ENCODE results near the gene SEMA3A. TPM values are rescaled to one million over a fixed set of nuclear protein-coding genes. Genes with fewer than 3 reads are reported as not detected.

Gene SEMA3A
- total RNA-seq, 1 experiment from 2014 or later, result 14.2 TPM

GRCh38 chr7:84049071-84049836, 145.3 kb downstream of the SEMA3A start:
- Histone ChIP-seq H3K9me3 (ENCODE audit: control insufficient read depth in 1 of 2, insufficient read depth in 1 of 2, low read depth in 1 of 2, low read length in 2 of 2) (no peaks in the 10 kb centered on the region), H2AFZ (ENCODE audit: low read depth, low read length, poor library complexity, severe bottlenecking) (no peak overlapping the region), H3K9me2 (ENCODE audit: insufficient read depth) (no peaks in the 10 kb centered on the region), H3K27me3 (ENCODE audit: insufficient read depth, low read length) (no peaks in the 10 kb centered on the region), H3K4me3 (replicated peaks in 1 of 2; ENCODE audit: low read depth in 1 of 2, low read length in 2 of 2) (no peak overlapping the region), H3K4me1 (ENCODE audit: control insufficient read depth in 1 of 2, insufficient read depth in 2 of 2, low read length in 2 of 2) (peaks cover under 1 to 6% of the 10 kb centered on the region in 2 experiments; a peak in 2 of 4 replicates), H4K20me1 (ENCODE audit: insufficient read depth) (no peaks in the 10 kb centered on the region), H3K36me3 (ENCODE audit: control insufficient read depth in 1 of 2, insufficient read depth in 2 of 2, low read length in 2 of 2) (no peaks in the 10 kb centered on the region), H3K79me2 (ENCODE audit: insufficient read depth, low read length) (no peaks in the 10 kb centered on the region), H3K4me2 (ENCODE audit: low read length) (no peak overlapping the region), H3K9ac (ENCODE audit: low read length) (no peak overlapping the region), H3K27ac (ENCODE audit: low read depth, low read length) (no peak overlapping the region)
- RAD21 ChIA-PET (ENCODE audit: low non-redundant PET in 1 of 2, low total read pairs in 2 of 2, uncharacterized antibody in 2 of 2, unreplicated experiment in 2 of 2), result no interaction called here
- intact Hi-C loops (cut with micrococcal nuclease), result no loop called here
- DNase-seq (ENCODE audit: low read depth, low spot score) (no peak), ATAC-seq (no peak)
- CTCF ChIA-PET, result no interaction called here
- POLR2A ChIA-PET, result no interaction called here
- no peak for TF ChIP-seq EZH2phosphoT487 (IDR thresholded peaks at IDR 0.05; ENCODE audit: borderline replicate concordance)
- no peak for TF ChIP-seq ZFX (IDR thresholded peaks at IDR 0.05)
- no peak for TF ChIP-seq ATF3 (IDR thresholded peaks at IDR 0.05)
- TF ChIP-seq JUND (IDR thresholded peaks at IDR 0.05), result no peak
- TF ChIP-seq SRF (IDR thresholded peaks at IDR 0.05; ENCODE audit: low read depth), result no peak
- no peak for TF ChIP-seq TCF7L2 (IDR thresholded peaks at IDR 0.05; ENCODE audit: borderline replicate concordance, extremely low read depth, insufficient read depth, insufficient read length)
- TF ChIP-seq CBX3 (IDR thresholded peaks at IDR 0.05; ENCODE audit: low read depth), result no peak
- no peak for TF ChIP-seq CEBPB (IDR thresholded peaks at IDR 0.05; ENCODE audit: low read depth)
- no peak for TF ChIP-seq MAX (IDR thresholded peaks at IDR 0.05)
- no TSS peak for BruUV-seq (replicated peaks)

GRCh38 chr7:84047085-84047484, 147.5 kb downstream of the SEMA3A start:
- Histone ChIP-seq H3K9me2 (ENCODE audit: insufficient read depth) (no peaks in the 10 kb centered on the region), H3K27ac (ENCODE audit: low read depth, low read length) (no peak overlapping the region), H3K79me2 (ENCODE audit: insufficient read depth, low read length) (no peaks in the 10 kb centered on the region), H3K4me1 (ENCODE audit: control insufficient read depth in 1 of 2, insufficient read depth in 2 of 2, low read length in 2 of 2) (peaks cover 14 to 21% of the 10 kb centered on the region in 2 experiments), H3K4me3 (replicated peaks in 1 of 2; ENCODE audit: low read depth in 1 of 2, low read length in 2 of 2) (no peak overlapping the region), H4K20me1 (ENCODE audit: insufficient read depth) (no peaks in the 10 kb centered on the region), H2AFZ (ENCODE audit: low read depth, low read length, poor library complexity, severe bottlenecking) (no peak overlapping the region), H3K4me2 (ENCODE audit: low read length) (no peak overlapping the region), H3K9ac (ENCODE audit: low read length) (no peak overlapping the region), H3K36me3 (ENCODE audit: control insufficient read depth in 1 of 2, insufficient read depth in 2 of 2, low read length in 2 of 2) (no peaks in the 10 kb centered on the region), H3K9me3 (ENCODE audit: control insufficient read depth in 1 of 2, insufficient read depth in 1 of 2, low read depth in 1 of 2, low read length in 2 of 2) (no peaks in the 10 kb centered on the region), H3K27me3 (ENCODE audit: insufficient read depth, low read length) (no peaks in the 10 kb centered on the region)
- CTCF ChIA-PET, result no interaction called here
- no peak for ATAC-seq
- RAD21 ChIA-PET (ENCODE audit: low non-redundant PET in 1 of 2, low total read pairs in 2 of 2, uncharacterized antibody in 2 of 2, unreplicated experiment in 2 of 2), result no interaction called here
- no peak for DNase-seq (ENCODE audit: low read depth, low spot score)
- POLR2A ChIA-PET, result no interaction called here
- intact Hi-C loops (cut with micrococcal nuclease), result no loop called here
- no TSS peak for BruUV-seq (replicated peaks)
- TF ChIP-seq REST (IDR thresholded peaks at IDR 0.05; ENCODE audit: low read depth) (no peak), YY1 (IDR thresholded peaks at IDR 0.05; ENCODE audit: extremely low read depth, insufficient replicate concordance, low read depth, low read length) (no peak), EZH2 (IDR thresholded peaks at IDR 0.05) (no peak), RAD21 (IDR thresholded peaks at IDR 0.05; ENCODE audit: low read depth) (no peak), SRF (IDR thresholded peaks at IDR 0.05; ENCODE audit: low read depth) (no peak), ATF3 (IDR thresholded peaks at IDR 0.05) (no peak), EZH2phosphoT487 (IDR thresholded peaks at IDR 0.05; ENCODE audit: borderline replicate concordance) (no peak), JUND (IDR thresholded peaks at IDR 0.05) (no peak), MAX (IDR thresholded peaks at IDR 0.05) (no peak), ZNF274 (IDR thresholded peaks at IDR 0.05; ENCODE audit: low read depth, low read length) (no peak), ZFX (IDR thresholded peaks at IDR 0.05) (no peak)
